ENCODE measurements around the gene ARHGAP8.

Gene ARHGAP8

DNA sequence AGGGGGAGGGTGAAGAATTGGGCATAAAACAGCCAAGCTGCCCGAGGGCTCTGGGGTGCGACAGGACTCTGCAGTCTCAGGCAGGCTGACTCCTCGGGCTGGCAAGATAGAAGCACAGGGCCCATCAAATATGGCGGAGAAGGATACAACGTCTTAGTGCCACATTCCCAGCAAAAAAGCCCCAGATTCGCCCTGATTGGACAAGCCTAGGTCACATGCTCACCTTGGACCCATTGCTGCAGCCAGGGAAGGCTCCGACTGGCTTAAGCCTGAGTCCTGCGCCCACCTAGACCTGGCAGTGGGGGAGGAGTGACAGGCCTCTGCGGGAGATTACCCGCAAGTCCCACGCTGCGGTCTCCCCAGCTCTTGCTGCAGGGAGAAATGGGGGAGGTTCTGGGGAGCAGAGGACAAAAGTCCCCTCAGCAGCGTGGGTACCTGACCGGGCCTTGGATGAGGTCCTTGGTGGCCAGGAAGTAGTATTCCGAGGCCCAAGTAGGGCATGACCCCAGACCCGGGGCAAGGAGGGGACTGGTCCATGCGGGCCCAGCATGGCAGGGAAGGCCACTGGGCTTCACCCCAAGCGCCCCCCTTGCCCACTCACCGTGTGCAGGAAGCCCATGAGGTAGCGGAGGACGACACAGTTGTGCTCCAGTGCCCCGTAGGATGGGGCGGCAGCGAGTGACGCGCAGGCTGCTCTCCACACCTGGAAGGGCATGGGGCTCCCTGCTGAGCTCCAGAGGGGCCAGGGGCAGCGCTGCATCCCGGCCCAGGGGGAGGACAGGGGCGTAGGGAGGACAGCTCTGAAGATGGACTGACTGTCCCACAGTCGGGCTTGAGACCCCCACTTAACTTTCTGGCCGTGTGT is 113.0 kb downstream of the ARHGAP8 start:
- DNase-seq, result no peak

DNA sequence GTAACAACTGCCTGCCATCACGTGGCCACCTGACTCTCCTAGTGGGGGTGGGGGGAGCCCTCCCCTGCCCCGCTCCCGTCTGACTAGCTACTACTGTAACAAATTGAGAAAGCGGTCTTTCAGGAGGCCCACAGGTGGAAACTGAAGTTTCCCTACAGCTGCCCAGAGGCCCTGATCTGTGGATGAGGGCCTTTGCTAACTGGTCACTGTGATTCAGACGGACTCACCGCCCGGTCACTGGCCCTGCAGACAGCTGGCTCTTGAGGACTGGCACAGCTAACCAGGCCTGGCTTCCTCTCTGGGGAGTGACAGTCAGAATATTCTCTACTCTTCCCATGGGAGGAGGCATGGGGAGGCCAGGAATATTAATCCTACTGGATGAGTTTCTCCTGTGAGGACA is 116.8 kb downstream of the ARHGAP8 start:
- DNase-seq, result no peak

DNA sequence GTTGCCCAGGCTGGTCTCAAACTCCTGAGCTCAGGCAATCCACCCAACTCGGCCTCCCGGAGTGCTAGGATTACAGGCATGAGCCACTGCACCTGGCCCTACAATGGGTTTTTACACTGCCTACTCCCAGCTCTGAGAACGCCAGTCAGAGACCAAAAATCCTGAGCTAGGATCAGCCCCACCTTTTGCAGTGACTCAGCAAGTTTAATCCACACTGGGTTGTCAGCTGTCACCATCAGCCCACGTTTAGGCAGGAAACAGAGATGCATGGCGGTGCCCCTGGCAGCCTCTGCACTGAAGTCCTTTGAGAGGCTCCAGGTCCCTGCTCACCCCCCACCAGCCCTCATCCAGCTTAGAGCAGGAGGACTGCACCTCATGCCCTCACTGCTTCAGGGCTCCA is 117.6 kb downstream of the ARHGAP8 start:
- DNase-seq, result no peak

DNA sequence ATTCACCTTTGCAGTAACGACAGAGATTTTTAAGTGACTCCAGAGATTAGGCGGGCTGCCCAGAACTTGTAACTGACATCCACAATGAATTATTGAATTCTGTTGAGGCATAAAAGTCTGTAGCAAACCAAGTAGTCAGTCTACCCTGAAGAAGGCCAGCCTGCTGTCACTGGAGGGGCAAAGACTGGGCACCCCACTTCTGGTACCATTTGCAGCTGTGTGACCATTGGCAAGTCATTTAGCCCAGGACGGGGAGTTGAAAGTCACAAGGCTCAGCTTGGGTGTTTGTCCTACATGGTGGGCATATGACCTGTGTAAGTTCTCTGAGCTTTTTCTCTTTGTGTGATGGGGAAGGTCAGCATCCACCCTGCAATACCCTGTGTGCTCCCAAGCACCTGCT is 119.4 kb downstream of the ARHGAP8 start:
- DNase-seq, result no peak

DNA sequence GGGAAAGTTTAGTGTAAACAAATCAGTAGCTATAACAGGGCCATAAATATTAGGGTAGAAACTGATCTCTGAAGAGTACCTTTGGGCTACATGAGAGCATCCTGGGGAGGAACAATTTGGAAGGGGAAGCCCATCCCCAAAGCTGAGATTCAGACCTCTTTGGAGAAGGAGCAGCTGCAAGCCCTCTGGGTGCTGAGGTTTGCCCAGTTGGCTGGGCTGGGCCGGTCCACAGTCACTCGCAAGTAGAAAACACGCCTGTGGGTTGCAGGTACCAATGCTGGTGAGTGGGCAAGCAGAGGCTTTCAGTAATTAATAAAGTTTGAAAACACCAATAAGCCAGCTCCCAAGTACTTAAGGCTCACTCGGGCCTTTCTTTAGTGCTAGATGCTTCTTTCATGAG is 124.5 kb downstream of the ARHGAP8 start:
- no peak for DNase-seq

DNA sequence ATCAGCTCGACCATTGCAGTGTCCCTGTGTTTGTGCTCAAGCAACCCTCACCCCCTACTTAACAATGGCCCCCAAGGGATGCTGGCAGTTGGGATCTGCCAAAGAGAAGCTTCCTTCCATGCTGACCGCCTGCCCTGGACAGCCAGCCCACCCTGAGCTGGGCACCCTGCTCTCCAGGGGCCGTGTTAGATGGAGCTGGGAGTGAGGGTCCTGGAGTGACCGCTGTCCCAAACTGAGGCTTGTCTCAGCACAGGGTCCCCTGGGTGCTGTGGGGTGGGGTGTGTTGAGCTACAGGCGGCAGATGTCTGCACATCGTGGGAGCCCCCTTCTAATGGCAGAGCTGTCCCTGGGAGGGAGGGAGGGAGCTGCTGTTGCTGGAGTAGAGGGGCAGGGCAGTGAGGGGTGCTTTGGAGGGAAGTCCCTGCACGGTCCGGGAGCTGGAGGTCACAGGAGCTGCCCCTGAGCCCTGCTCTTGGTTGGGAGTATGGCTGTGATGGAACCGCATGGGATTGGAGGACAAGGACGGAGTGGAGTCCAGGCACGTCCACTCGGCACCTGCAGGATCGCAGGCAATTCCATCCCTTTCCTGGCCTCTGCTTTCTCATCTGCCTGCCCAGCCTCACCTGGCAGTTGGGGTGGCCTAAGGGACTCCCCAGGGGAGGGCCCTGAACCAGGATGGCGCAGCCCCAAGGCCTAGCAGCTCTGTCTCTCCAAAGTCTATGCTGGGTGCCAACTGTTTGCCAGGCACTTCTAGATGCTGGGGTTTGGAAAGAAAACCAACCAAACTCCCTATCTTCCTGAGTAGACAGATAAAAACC is 126.3 kb downstream of the ARHGAP8 start:
- DNase-seq, result no peak

DNA sequence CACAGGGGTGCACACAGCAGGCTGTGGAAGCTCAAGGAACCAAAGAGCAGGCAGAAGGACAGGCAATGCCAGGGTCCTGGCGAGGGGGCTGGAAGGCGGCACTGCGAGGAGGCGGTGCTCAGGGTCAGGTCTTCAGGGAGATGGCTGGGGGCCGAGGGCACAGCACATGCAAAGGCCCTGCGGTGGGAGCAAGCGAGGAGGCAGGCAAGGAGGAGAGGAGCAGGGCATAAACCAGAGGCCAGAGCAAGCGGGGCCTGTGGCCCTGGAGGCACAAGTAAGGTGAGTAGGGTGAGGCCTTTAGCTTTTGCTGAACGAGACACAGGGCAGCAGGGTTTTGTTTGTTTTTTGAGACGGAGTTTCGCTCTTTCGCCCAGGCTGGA is 126.9 kb downstream of the ARHGAP8 start:
- no peak for DNase-seq

DNA sequence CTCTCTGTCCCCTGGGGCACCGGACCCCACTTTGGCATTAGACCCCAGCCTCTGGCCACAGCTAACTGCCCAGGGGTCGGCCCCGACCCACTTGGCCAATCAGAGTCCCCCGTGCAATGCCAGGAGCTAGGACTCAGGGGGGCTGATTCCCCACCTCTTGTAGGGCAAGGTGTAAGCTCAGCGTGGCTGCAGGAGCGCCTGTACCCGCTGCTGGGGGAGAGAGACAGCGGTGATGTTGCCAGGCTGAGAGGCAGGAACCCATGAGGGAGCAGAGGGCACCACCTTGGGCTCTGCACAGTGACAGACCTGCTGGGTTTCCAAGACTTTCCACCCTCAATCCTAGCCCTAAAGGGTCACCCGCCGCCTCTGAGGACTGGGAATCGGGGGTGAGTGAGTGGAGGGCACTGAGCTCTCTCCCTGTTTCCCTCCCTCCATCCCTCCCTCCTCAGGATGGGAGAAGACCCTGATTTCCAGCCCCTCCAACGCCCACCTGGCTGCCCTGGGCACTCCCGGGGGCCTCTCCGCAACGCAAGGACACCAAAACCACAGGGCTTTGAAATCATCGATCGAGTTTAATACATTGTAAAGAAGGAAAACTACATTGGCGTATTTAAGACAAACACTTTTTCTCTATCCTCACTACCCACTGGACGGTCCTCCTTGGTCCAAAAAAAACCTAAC is 128.4 kb downstream of the ARHGAP8 start:
- DNase-seq, result no peak

DNA sequence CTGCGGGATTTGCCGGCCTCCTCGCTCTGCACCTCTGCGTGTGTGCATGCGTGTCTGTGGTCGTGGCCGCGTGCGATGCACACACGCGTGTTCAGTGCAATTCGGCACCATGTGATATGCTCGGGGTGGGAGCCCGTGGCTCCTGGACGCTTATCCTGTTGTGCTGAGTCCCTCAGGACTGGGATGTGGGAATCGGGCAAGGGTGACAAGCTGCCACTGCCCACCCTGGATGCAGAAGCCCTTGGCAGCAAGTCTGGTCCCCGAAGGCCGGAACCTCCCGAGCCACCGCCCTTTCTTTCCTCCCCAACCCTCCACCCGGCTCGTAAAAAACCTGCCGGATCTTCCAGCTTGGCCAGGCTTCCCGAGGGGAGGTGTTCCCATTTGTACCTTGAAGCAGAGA is 129.2 kb downstream of the ARHGAP8 start:
- no peak for DNase-seq

DNA sequence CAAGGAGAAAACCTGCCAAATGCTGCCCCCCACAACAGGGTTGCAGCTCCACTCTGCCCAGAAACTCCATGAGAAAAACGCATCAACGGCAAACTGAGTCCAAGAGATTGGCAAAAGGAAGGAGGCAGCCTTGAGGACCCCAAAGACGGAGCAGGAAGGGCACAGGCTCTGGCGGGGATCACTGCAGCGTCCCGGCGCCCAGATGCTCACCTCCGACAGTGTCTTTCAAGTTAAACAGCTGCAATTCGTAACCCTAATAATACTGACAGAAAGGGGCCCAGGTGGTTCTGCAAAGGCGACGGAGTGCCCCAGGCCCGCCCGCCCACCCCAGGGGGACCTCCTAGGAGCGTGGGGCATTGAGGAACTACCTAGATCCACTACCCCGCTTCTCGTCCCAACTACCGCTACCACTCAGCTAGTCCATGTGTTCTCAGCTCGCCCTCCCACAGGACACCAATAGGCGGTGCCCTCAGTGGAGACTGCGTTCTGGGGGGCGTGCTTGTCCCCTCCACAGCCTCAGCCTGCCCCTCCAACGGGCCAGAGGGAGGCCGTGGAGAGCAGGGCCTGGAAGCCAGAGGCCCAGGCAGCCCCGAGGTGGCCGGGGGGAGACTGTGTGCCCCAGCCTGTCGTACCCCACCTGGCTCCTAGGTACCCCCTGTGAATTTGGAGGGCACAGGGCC is 130.0 kb downstream of the ARHGAP8 start:
- no peak for DNase-seq

DNA sequence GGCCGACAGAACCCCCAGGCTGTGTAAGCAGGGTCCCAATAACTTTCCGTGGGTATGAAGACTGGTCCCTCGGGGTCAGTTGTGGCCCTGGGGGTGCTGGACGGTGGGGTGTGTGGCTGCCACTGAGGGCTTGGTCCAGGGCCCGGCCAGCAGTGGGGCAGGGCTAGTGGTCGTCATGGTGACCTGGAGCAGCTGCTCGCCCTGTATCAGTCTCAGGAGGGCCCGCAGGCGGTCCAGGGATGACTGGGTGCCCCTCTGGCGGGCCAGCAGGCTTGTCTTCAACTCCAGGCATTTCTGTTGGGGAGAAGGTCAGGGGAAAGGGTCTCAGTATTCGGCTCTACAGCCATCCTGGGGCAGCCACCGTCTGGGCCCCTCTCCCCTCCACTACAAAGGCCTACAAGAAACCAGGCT is 130.6 kb downstream of the ARHGAP8 start:
- no peak for DNase-seq

DNA sequence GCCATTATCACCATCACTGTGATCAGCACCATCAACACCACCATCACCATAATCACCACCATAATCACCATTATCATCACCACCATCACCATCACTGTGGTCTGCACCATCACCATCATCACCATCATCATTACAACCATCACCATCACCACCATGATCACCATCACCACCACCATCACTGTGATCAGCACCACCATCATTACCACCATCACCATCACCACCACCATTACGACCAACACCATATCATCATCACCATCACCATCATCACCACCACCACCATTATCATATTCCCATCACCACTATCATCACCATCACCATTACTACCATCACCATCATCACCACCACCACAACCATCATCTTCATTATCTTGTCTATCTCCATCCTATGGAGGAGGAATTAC is 132.2 kb downstream of the ARHGAP8 start:
- no peak for DNase-seq

DNA sequence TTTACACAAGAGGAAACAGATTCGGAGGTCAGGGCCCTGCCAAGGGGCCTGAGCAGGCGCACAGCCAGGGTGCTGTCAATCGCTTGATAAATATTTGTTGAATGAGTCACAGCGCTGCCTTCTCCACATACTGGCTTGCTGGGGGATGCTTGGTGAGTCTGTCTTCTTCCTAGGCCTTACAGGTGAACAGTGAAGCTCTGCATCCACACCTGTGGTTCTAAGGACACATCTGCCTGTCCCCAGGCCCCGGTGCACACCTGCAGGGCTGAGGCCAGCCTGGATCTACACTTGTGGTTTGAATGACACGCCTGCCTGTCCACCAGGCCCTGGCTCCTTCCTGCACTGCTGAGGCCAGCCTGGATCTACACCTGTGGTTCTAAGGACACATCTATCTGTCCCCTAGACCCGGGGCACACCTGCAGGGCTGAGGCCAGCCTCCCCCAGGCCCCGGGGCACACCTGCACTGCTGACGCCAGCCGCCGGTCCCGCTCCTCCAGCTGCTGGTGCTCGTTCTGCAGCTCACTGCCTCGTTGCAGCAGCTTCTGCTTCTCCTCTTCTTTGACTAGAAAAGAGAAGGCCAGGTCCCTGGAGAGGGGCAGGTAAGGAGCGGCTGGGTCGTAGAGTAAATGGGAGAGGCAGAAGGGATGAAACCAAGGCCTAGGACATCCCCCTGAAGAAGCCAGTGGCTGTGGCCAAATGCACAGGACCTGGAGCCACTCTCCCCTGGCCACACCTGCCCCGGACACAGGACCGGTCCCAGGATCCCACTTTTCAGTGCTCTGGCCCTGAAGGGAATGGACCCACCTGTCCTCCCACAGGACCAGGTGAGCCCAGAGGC is 132.8 kb downstream of the ARHGAP8 start:
- no peak for DNase-seq

DNA sequence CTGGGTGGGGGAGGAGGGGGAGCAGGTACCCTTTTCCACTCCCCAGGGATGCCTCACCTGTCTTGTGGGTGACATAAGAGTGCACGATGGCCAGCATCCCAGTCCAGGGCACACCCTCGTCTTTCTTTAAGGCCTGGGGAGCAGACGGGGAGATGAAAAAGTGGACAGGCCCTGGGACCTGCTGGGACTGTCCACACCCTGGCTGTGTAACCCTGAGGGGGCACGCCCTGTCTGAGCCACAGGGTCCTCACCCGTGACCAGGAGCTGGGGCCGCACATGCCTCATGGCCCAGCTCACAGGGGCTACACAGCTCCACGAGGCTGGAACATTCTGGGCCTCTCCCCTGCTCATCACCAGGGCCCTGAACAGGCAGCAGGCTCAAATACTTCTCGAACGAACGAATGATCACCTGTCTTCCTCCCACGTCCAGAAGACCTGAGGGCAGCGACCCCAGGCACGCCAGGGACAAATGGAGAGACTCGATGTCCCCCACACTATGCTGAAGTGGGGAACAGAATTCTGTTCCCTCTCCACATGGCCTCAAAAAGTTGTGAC is 133.5 kb downstream of the ARHGAP8 start:
- no peak for DNase-seq

DNA sequence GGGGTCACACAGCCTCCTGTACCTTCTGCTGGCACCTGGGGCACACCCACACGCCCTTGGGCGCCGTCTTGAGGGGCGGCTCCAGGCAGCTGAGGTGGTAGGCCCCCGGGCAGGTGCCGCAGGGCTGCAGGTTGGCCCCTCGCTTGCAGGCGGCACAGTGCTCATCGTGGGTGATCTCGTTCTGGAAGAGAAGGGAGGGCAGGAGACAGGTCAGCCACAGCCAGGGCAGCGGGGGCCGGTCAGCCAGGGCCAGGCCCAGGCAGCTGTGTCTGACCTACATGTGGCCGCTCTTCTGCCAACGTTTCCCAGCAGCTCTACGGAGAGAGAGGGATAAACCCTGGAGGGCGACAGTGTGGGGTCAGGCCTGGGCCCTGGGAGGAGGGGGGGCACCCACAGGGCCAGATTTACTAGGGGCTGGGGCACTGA is 135.6 kb downstream of the ARHGAP8 start:
- DNase-seq, result no peak

DNA sequence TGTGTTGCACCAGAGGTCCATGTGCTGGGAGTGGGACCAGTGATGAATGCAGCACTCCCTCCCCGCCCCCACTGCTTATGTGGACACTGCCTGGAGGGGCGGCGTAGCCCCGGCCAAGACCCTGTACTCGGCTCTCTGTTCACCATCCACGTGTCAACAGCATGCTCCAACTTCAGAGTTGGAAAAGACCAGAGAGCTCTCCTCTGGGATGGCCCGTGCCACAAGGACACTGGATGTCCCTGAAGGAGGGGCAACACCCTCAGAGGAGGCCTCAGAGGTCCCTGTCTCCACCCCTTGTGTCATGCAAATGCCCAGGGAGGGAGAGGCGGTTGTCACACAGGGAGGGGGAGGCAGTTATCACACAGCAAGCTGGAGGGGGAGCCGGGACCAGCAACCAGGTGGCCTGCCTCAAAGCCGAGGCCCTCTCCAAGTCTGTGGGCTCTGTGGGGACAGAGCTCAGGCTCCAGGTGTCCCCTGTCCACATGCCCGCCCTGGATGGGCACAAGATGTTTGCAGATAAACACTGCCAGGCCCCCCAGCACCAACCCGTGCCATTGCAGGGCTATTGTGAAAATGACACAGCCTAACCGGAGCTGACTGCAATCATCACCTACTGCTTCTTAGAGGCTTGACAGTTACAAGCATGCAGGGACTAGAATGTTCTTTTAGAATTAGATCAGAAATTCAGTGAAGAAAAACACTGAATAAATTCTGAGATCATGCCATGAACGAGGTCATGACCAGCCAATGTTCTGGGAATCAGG is 136.3 kb downstream of the ARHGAP8 start:
- DNase-seq, result no peak

DNA sequence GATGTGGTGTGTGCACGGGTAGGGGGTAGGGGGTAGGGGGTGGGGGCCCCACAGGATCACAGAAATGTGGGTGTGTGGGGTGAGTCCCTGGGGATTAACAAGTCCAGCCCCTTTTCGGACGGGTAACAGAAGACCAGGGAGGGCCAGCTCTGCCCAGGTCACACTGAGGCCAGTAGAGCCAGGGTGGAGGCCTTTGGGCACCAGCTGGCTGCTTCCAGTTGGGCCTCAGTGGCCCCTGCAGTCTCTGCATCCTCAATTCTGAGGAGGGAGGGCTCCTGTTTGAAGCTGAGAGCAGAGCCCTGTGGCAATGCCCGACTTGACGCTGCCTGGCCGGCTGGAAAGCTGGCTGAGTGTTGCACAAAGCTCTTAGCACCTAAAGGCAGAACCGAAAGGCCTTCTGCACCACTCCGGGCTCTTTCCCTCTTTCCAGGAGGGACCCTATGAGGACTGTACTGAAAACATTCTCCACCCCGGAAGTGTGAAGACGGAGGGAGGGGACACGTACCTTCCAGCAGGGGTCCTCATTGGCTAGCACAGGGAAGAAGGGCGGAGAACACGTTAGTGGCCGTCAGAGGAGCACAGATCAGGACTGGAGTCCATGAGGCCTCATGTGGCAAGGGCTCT is 137.0 kb downstream of the ARHGAP8 start:
- no peak for DNase-seq

DNA sequence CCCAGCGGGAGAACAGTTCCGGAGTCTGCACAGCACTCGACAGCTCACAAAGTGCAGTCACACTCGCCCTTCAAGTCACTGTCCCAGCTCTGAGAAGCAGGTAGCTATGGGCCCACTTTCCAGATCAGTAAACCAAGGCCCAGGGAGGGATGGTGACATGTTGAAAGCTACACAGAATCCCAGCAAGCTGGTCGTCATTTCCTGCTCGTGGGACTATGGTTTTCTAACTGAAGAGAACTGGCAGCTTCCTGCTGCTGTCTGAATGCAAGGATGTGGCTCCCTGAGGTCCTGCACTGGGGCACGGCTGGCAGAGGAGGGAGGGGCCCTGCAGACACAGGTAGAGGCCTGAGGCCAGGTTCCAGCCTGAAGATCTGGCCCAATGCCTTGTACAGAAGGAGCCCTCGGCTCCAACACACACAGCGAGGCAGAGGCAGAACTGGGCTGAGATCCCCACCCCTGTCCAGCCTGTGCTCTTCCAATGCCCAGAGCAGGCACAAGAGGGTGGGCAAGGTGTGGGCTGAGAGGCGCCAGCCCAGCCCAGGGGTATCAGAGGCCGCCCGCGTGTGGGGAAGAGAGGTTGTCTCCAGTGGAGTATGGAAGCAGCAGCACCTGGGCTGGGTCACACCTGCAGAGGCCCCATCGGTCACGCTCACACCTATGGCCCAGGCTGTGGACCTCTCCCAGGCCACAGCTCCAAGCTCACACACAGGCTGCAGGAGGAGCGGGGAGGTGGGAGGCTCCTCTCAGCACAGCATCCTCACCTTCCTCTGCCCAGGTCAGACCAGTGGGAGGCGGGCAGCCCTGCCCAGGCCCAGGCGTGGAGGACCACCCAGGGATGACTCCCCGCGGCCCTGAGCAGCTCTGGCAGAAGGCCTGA is 138.3 kb downstream of the ARHGAP8 start:
- DNase-seq, result no peak

DNA sequence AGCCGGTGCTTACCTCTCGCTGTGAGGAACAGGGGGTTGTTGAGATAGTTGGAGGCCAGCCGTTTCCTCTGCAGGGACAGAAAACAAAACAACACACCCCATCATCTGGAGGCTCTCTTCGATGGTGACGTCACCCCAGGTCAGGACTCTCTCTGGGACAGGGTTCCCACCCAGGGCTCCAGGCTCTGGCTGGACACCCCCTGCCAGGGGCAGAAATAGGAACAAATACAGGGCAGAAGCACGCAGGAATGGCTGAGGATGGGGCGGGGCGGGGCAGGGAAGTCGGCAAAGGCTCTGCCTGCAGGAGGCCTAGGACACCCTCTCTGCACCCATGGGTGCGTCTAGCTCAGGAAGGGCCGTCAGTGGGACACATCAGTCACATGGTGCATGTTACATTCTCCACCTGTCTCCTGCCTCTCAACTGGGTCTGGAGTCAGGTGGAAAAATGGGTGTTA is 138.9 kb downstream of the ARHGAP8 start:
- DNase-seq, result no peak
